HCT116 (cell line): ENCODE data around the gene PRKG1. TPM values are rescaled to one million over a fixed set of nuclear protein-coding genes. Genes with fewer than 3 reads are reported as not detected.
A peak's percentile ranks its signal among the peaks of the same experiment; 100 is the strongest.

ENCODE experiments used
- ATAC-seq: fragments of 200-7000 bp; cut with Tn5 transposase; 2 replicates; pipeline ENCODE4 v1.9.1; 2020; ENCODE audit warnings: mild to moderate bottlenecking, moderate library complexity
- BruUV-seq: library from RNA; stranded (reverse); fragments of 400-500 nt; replicated peaks from 2 replicates; lab custom pipeline; 2021; lab: Mats Ljungman, UMichigan
- CTCF ChIA-PET: fragments of 300-600 bp; sonication (Branson Sonifier 250); formaldehyde crosslinking; loops from one replicate; lab custom pipeline; 2021; ENCODE audit warnings: antibody characterized with exemption; lab: Charles Lee
- POLR2A ChIA-PET: fragments of 300-600, 350-600 bp; sonication (Branson Sonifier 250); formaldehyde crosslinking; loops from one replicate; lab custom pipeline; 2021; ENCODE audit warnings: antibody characterized with exemption; lab: Charles Lee
- RAD21 ChIA-PET, 2 experiments: fragments of 300-600 bp; sonication (Branson Sonifier 250); formaldehyde crosslinking; loops; one replicate each; lab custom pipeline; 2023; ENCODE audit warnings: low total read pairs in 2 of 2; ENCODE audit not compliant: uncharacterized antibody in 2 of 2, unreplicated experiment in 2 of 2, low non-redundant PET in 1 of 2; lab: Charles Lee
- DNase-seq: peaks from one replicate; pipeline ENCODE4 v3.0.0-alpha.2; 2010; ENCODE audit warnings: low read depth, low spot score
- H2AFZ ChIP-seq: fragments of 200-600 bp; shearing (Covaris generic), sonication (generic); 2 replicates; pipeline ENCODE4 v1.6.1; 2017; ENCODE audit warnings: low read depth, mixed run types, mixed read lengths, antibody characterized with exemption, low read length; ENCODE audit not compliant: poor library complexity, severe bottlenecking
- H3K27ac ChIP-seq: 2 replicates; pipeline ENCODE4 v1.5.1; 2012; ENCODE audit warnings: low read depth, low read length
- H3K27me3 ChIP-seq: fragments of 200-600 bp; sonication (generic); 2 replicates; pipeline ENCODE4 v1.6.1; 2016; ENCODE audit warnings: mixed run types, low read length, mixed read lengths; ENCODE audit not compliant: insufficient read depth
- H3K36me3 ChIP-seq, 2 experiments: fragments of 200-500 bp in 1 of 2; fragments of 200-600 bp in 1 of 2; sonication (Bioruptor generic) in 1 of 2; sonication (generic) in 1 of 2; 2 replicates each; pipeline versions ENCODE4 v1.5.1 to v1.6.1; 2014 to 2016; ENCODE audit warnings: low read length in 2 of 2, inconsistent platforms in 1 of 2, mixed read lengths in 1 of 2, mixed run types in 1 of 2; ENCODE audit not compliant: insufficient read depth in 2 of 2, control insufficient read depth in 1 of 2
- H3K4me1 ChIP-seq, 2 experiments: fragments of 200-600 bp in 1 of 2; sonication (generic) in 1 of 2; 2 replicates each; pipeline versions ENCODE4 v1.5.1 to v1.6.1; 2012 to 2017; ENCODE audit warnings: low read length in 2 of 2, inconsistent platforms in 1 of 2, mild to moderate bottlenecking in 1 of 2, mixed read lengths in 1 of 2, mixed run types in 1 of 2, moderate library complexity in 1 of 2; ENCODE audit not compliant: insufficient read depth in 2 of 2, control insufficient read depth in 1 of 2
- H3K4me2 ChIP-seq: fragments of 200-600 bp; sonication (generic); 2 replicates; pipeline ENCODE4 v1.6.1; 2017; ENCODE audit warnings: mixed run types, low read length, mixed read lengths
- H3K4me3 ChIP-seq, 2 experiments: fragments of 200-600 bp in 1 of 2; sonication (generic) in 1 of 2; replicated peaks in 1 of 2; 2 replicates each; pipeline ENCODE4 v1.5.1; 2011 to 2016; ENCODE audit warnings: low read length in 2 of 2, control low read depth in 1 of 2, low read depth in 1 of 2, mild to moderate bottlenecking in 1 of 2, mixed read lengths in 1 of 2, mixed run types in 1 of 2
- H3K79me2 ChIP-seq: fragments of 200-600 bp; sonication (generic); 2 replicates; pipeline ENCODE4 v1.6.1; 2017; ENCODE audit warnings: mild to moderate bottlenecking, mixed run types, low read length, moderate library complexity, mixed read lengths; ENCODE audit not compliant: insufficient read depth
- H3K9ac ChIP-seq: fragments of 200-600 bp; sonication (generic); 2 replicates; pipeline ENCODE4 v1.6.1; 2016; ENCODE audit warnings: low read length, mixed read lengths
- H3K9me2 ChIP-seq: fragments of 200-600 bp; sonication (generic), shearing (Covaris generic); 2 replicates; pipeline ENCODE4 v1.6.1; 2017; ENCODE audit warnings: mixed run types, mild to moderate bottlenecking, moderate library complexity; ENCODE audit not compliant: insufficient read depth
- H3K9me3 ChIP-seq, 2 experiments: fragments of 200-500 bp in 1 of 2; fragments of 200-600 bp in 1 of 2; sonication (Bioruptor generic) in 1 of 2; sonication (generic) in 1 of 2; 2 replicates each; pipeline ENCODE4 v1.6.1; 2014 to 2017; ENCODE audit warnings: low read length in 2 of 2, mixed read lengths in 2 of 2, inconsistent platforms in 1 of 2, low read depth in 1 of 2, mild to moderate bottlenecking in 1 of 2, mixed run types in 1 of 2, moderate library complexity in 1 of 2; ENCODE audit not compliant: control insufficient read depth in 1 of 2, insufficient read depth in 1 of 2
- H4K20me1 ChIP-seq: fragments of 200-600 bp; sonication (generic), shearing (Covaris generic); 2 replicates; pipeline ENCODE4 v1.6.1; 2017; ENCODE audit warnings: mixed run types, mild to moderate bottlenecking, moderate library complexity; ENCODE audit not compliant: insufficient read depth
- CEBPB ChIP-seq: IDR thresholded peaks from 2 replicates; pipeline ENCODE4 v1.6.1; 2012; ENCODE audit warnings: low read depth
- CTCF ChIP-seq, 3 experiments: fragments of 200-600 bp in 1 of 3; sonication (generic) in 1 of 3; IDR thresholded peaks in 2 of 3; conservative IDR thresholded peaks in 1 of 3; 2 replicates each; pipeline ENCODE4 v1.5.1; 2012 to 2017; ENCODE audit warnings: low read depth in 2 of 3, low read length in 2 of 3, antibody characterized with exemption in 1 of 3, borderline replicate concordance in 1 of 3, control low read depth in 1 of 3, mild to moderate bottlenecking in 1 of 3, mixed read lengths in 1 of 3, mixed run types in 1 of 3, moderate library complexity in 1 of 3; ENCODE audit not compliant: insufficient read depth in 1 of 3
- EGR1 ChIP-seq: IDR thresholded peaks from 2 replicates; pipeline ENCODE4 v1.6.1; 2012; ENCODE audit warnings: low read depth
- RAD21 ChIP-seq: IDR thresholded peaks from 2 replicates; pipeline ENCODE4 v1.6.1; 2012; ENCODE audit warnings: low read depth, mild to moderate bottlenecking
- ZNF274 ChIP-seq: fragments of 200-500 bp; sonication (Bioruptor generic); IDR thresholded peaks from 2 replicates; pipeline ENCODE4 v1.6.1; 2014; ENCODE audit warnings: mild to moderate bottlenecking, low read depth, low read length, inconsistent platforms
- intact Hi-C: fragments of 100-400 bp; cut with micrococcal nuclease; formaldehyde crosslinking; loops from 2 replicates; pipeline ENCODE4 v1.10.0; 2022
- total RNA-seq: library from RNA; stranded (reverse); gene quantifications from one replicate; pipeline ENCODE4 v1.2.1, GENCODE V29; 2021; ENCODE audit not compliant: unreplicated experiment
- TF ChIP-seq, protein P1 (sequence below): IDR thresholded peaks from 2 replicates; pipeline ENCODE4 v1.6.1; 2012; ENCODE audit warnings: low read depth

The PRKG1 gene
- total RNA-seq, 1 experiment from 2014 or later, result 1.4 TPM

DNA sequence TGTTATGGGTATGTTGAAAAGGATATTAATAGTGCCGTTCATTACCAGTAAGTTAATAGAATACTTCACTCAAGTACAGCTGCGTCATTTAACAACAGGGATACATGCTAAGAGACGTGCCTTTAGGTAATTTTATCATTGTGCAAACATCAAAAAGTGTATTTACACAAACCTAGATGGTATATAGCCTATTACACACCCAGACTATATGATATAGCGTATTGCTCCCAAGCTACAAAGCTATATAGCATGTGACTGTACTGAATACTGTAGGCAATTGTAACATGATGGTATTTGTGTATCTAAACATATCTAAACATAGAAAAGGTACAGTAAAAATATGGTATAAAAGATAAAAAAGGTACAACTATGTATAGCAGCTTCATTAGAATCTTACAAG, 11.1 kb upstream of the PRKG1 start:
- BruUV-seq, result no TSS peak
- ChIA-PET CTCF (interaction anchor here (0.7 to 2.1 kb wide), 5 partner anchors 9 to 356 kb away, joined by 3 to 6 read pairs (median 4); partner anchors contain the start of gene PRKG1), POLR2A (no interaction called here)

DNA sequence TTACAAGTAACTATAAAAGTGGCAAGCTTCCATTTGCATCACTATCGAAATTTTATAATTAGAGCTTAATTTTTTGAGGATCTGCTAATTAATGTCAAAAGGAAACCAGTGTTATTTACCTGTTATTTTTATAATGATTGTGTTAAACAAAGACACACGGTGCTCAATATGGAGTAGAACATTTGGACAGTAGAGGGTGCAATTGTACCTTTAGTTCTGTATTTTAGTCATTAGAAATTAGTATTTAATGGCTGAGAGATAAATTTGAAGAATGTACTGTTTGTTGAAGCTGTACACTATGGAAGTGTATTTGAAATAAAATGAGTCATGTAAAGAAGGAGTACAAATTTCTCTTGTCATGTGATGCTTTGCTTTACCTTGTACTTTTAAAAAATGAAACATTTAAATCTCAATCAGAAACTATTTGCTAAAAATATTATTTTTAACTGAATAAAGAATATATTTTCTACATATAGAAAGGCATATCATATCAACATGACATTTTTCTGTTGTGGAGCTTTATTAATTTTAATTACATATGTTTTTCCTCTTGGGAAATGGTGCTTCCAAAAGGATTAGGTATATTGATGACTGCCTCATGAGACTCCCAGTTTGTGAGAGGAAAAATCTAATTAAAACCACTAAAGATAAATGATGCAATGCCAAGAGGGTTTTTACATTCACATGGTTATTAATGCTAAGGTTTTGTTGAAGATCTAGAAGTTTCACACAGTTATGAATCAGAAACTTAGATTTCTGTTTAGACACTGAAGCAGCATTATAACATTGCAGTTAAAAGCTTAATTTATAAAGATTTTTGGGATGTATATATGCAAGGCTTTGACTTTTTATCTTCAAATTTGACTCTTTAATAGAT, 10.4 kb upstream of the PRKG1 start:
- Histone ChIP-seq H3K79me2 (no peaks in the 10 kb centered on the region), H3K4me1 (no peaks in the 10 kb centered on the region), H3K27ac (no peak overlapping the region), H3K4me3 (no peak overlapping the region), H3K36me3 (no peaks in the 10 kb centered on the region)
- DNase-seq, result peak; percentile 15
- TF ChIP-seq ZNF274 (no peak), CTCF (IDR thresholded peaks at IDR 0.05 in 2 of 3, conservative IDR thresholded peaks at IDR 0.05 in 1 of 3; ENCODE audit: borderline replicate concordance in 1 of 3, insufficient read depth in 1 of 3, low read depth in 2 of 3, low read length in 2 of 3) (peak; percentile 37 to 69 (median 38); a peak in 5 of 6 replicates), RAD21 (peak; percentile 61), CEBPB (no peak)
- TF ChIP-seq, protein P1, sequence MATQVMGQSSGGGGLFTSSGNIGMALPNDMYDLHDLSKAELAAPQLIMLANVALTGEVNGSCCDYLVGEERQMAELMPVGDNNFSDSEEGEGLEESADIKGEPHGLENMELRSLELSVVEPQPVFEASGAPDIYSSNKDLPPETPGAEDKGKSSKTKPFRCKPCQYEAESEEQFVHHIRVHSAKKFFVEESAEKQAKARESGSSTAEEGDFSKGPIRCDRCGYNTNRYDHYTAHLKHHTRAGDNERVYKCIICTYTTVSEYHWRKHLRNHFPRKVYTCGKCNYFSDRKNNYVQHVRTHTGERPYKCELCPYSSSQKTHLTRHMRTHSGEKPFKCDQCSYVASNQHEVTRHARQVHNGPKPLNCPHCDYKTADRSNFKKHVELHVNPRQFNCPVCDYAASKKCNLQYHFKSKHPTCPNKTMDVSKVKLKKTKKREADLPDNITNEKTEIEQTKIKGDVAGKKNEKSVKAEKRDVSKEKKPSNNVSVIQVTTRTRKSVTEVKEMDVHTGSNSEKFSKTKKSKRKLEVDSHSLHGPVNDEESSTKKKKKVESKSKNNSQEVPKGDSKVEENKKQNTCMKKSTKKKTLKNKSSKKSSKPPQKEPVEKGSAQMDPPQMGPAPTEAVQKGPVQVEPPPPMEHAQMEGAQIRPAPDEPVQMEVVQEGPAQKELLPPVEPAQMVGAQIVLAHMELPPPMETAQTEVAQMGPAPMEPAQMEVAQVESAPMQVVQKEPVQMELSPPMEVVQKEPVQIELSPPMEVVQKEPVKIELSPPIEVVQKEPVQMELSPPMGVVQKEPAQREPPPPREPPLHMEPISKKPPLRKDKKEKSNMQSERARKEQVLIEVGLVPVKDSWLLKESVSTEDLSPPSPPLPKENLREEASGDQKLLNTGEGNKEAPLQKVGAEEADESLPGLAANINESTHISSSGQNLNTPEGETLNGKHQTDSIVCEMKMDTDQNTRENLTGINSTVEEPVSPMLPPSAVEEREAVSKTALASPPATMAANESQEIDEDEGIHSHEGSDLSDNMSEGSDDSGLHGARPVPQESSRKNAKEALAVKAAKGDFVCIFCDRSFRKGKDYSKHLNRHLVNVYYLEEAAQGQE, result no peak
- TF ChIP-seq, all 23 proteins: peak for 2
- Histone ChIP-seq H3K27me3 (peaks cover 15% of the 10 kb centered on the region; the same call in 1 of the 2 replicates), H2AFZ (no peak overlapping the region), H3K9ac (no peak overlapping the region), H3K4me2 (no peak overlapping the region), H4K20me1 (no peaks in the 10 kb centered on the region), H3K9me3 (no peaks in the 10 kb centered on the region), H3K9me2 (no peaks in the 10 kb centered on the region)
- ATAC-seq, result peak; percentile 72
- ChIA-PET CTCF (interaction anchor here (0.7 to 2.1 kb wide), 8 partner anchors 10 to 1717 kb away, joined by 3 to 6 read pairs (median 4); partner anchors contain the start of gene PRKG1), RAD21 (no interaction called here), POLR2A (no interaction called here)
- intact Hi-C loops, result loop anchor here (2.0 to 10.0 kb wide), 4 partner anchors 359 to 1153 kb away; no protein-coding TSS in a partner anchor
- no TSS peak for BruUV-seq

More for the DNA sequence above, 11.1 kb upstream of the PRKG1 start:
- RAD21 ChIA-PET, result no interaction called here
- TF ChIP-seq EGR1, result no peak
- DNase-seq, result no peak
- no peak for ATAC-seq
- no peaks in the 10 kb centered on the region for H4K20me1 ChIP-seq
- peaks cover 15% of the 10 kb centered on the region; the same call in 1 of the 2 replicates for H3K27me3 ChIP-seq
- H3K4me1 ChIP-seq, result no peaks in the 10 kb centered on the region
- no peak overlapping the region for H3K4me2 ChIP-seq
- H3K27ac ChIP-seq, result no peak overlapping the region
- H3K9ac ChIP-seq, result no peak overlapping the region
- H3K9me3 ChIP-seq, result no peaks in the 10 kb centered on the region
- no peak overlapping the region for H3K4me3 ChIP-seq
- no peaks in the 10 kb centered on the region for H3K79me2 ChIP-seq
- no peak overlapping the region for H2AFZ ChIP-seq
- intact Hi-C loops, result loop anchor here (2.0 to 10.0 kb wide), 4 partner anchors 360 to 1154 kb away; no protein-coding TSS in a partner anchor
- no peaks in the 10 kb centered on the region for H3K9me2 ChIP-seq
- H3K36me3 ChIP-seq, result no peaks in the 10 kb centered on the region
